ENCODE data around the gene MRPL30.

GRCh38 chr2:99216096-99216495, 35.1 kb downstream of the MRPL30 start:
- TF ChIP-seq POLR2A (IDR thresholded peaks at IDR 0.05), result no peak
- no peak for TF ChIP-seq CTCF (IDR thresholded peaks at IDR 0.05)

All from adrenal gland (tissue), 5 donors.